HCT116 (cell line): ENCODE measurements around the gene SPATA19. TPM values are rescaled to one million over a fixed set of nuclear protein-coding genes. Genes with fewer than 3 reads are reported as not detected.

Experiments
- ATAC-seq: fragments of 200-7000 bp; cut with Tn5 transposase; 2 replicates; pipeline ENCODE4 v1.9.1; 2020; ENCODE audit warnings: mild to moderate bottlenecking, moderate library complexity
- BruUV-seq: library from RNA; stranded (reverse); fragments of 400-500 nt; replicated peaks from 2 replicates; lab custom pipeline; 2021; lab: Mats Ljungman, UMichigan
- CTCF ChIA-PET: fragments of 300-600 bp; sonication (Branson Sonifier 250); formaldehyde crosslinking; loops from one replicate; lab custom pipeline; 2021; ENCODE audit warnings: antibody characterized with exemption; lab: Charles Lee
- POLR2A ChIA-PET: fragments of 300-600, 350-600 bp; sonication (Branson Sonifier 250); formaldehyde crosslinking; loops from one replicate; lab custom pipeline; 2021; ENCODE audit warnings: antibody characterized with exemption; lab: Charles Lee
- RAD21 ChIA-PET, 2 experiments: fragments of 300-600 bp; sonication (Branson Sonifier 250); formaldehyde crosslinking; loops; one replicate each; lab custom pipeline; 2023; ENCODE audit warnings: low total read pairs in 2 of 2; ENCODE audit not compliant: uncharacterized antibody in 2 of 2, unreplicated experiment in 2 of 2, low non-redundant PET in 1 of 2; lab: Charles Lee
- DNase-seq: peaks from one replicate; pipeline ENCODE4 v3.0.0-alpha.2; 2010; ENCODE audit warnings: low read depth, low spot score
- H2AFZ ChIP-seq: fragments of 200-600 bp; shearing (Covaris generic), sonication (generic); 2 replicates; pipeline ENCODE4 v1.6.1; 2017; ENCODE audit warnings: low read depth, mixed run types, mixed read lengths, antibody characterized with exemption, low read length; ENCODE audit not compliant: poor library complexity, severe bottlenecking
- H3K27ac ChIP-seq: 2 replicates; pipeline ENCODE4 v1.5.1; 2012; ENCODE audit warnings: low read depth, low read length
- H3K27me3 ChIP-seq: fragments of 200-600 bp; sonication (generic); 2 replicates; pipeline ENCODE4 v1.6.1; 2016; ENCODE audit warnings: mixed run types, low read length, mixed read lengths; ENCODE audit not compliant: insufficient read depth
- H3K36me3 ChIP-seq, 2 experiments: fragments of 200-500 bp in 1 of 2; fragments of 200-600 bp in 1 of 2; sonication (Bioruptor generic) in 1 of 2; sonication (generic) in 1 of 2; 2 replicates each; pipeline versions ENCODE4 v1.5.1 to v1.6.1; 2014 to 2016; ENCODE audit warnings: low read length in 2 of 2, inconsistent platforms in 1 of 2, mixed read lengths in 1 of 2, mixed run types in 1 of 2; ENCODE audit not compliant: insufficient read depth in 2 of 2, control insufficient read depth in 1 of 2
- H3K4me1 ChIP-seq, 2 experiments: fragments of 200-600 bp in 1 of 2; sonication (generic) in 1 of 2; 2 replicates each; pipeline versions ENCODE4 v1.5.1 to v1.6.1; 2012 to 2017; ENCODE audit warnings: low read length in 2 of 2, inconsistent platforms in 1 of 2, mild to moderate bottlenecking in 1 of 2, mixed read lengths in 1 of 2, mixed run types in 1 of 2, moderate library complexity in 1 of 2; ENCODE audit not compliant: insufficient read depth in 2 of 2, control insufficient read depth in 1 of 2
- H3K4me2 ChIP-seq: fragments of 200-600 bp; sonication (generic); 2 replicates; pipeline ENCODE4 v1.6.1; 2017; ENCODE audit warnings: mixed run types, low read length, mixed read lengths
- H3K4me3 ChIP-seq, 2 experiments: fragments of 200-600 bp in 1 of 2; sonication (generic) in 1 of 2; replicated peaks in 1 of 2; 2 replicates each; pipeline ENCODE4 v1.5.1; 2011 to 2016; ENCODE audit warnings: low read length in 2 of 2, control low read depth in 1 of 2, low read depth in 1 of 2, mild to moderate bottlenecking in 1 of 2, mixed read lengths in 1 of 2, mixed run types in 1 of 2
- H3K79me2 ChIP-seq: fragments of 200-600 bp; sonication (generic); 2 replicates; pipeline ENCODE4 v1.6.1; 2017; ENCODE audit warnings: mild to moderate bottlenecking, mixed run types, low read length, moderate library complexity, mixed read lengths; ENCODE audit not compliant: insufficient read depth
- H3K9ac ChIP-seq: fragments of 200-600 bp; sonication (generic); 2 replicates; pipeline ENCODE4 v1.6.1; 2016; ENCODE audit warnings: low read length, mixed read lengths
- H3K9me2 ChIP-seq: fragments of 200-600 bp; sonication (generic), shearing (Covaris generic); 2 replicates; pipeline ENCODE4 v1.6.1; 2017; ENCODE audit warnings: mixed run types, mild to moderate bottlenecking, moderate library complexity; ENCODE audit not compliant: insufficient read depth
- H3K9me3 ChIP-seq, 2 experiments: fragments of 200-500 bp in 1 of 2; fragments of 200-600 bp in 1 of 2; sonication (Bioruptor generic) in 1 of 2; sonication (generic) in 1 of 2; 2 replicates each; pipeline ENCODE4 v1.6.1; 2014 to 2017; ENCODE audit warnings: low read length in 2 of 2, mixed read lengths in 2 of 2, inconsistent platforms in 1 of 2, low read depth in 1 of 2, mild to moderate bottlenecking in 1 of 2, mixed run types in 1 of 2, moderate library complexity in 1 of 2; ENCODE audit not compliant: control insufficient read depth in 1 of 2, insufficient read depth in 1 of 2
- H4K20me1 ChIP-seq: fragments of 200-600 bp; sonication (generic), shearing (Covaris generic); 2 replicates; pipeline ENCODE4 v1.6.1; 2017; ENCODE audit warnings: mixed run types, mild to moderate bottlenecking, moderate library complexity; ENCODE audit not compliant: insufficient read depth
- ATF3 ChIP-seq: IDR thresholded peaks from 2 replicates; pipeline ENCODE4 v1.6.1; 2012
- CBX3 ChIP-seq: IDR thresholded peaks from 2 replicates; pipeline ENCODE4 v1.6.1; 2012; ENCODE audit warnings: low read depth
- ELF1 ChIP-seq: IDR thresholded peaks from 2 replicates; pipeline ENCODE4 v1.6.1; 2012; ENCODE audit warnings: low read depth, borderline replicate concordance
- EZH2 ChIP-seq: fragments of 200-600 bp; sonication (generic); IDR thresholded peaks from 2 replicates; pipeline ENCODE4 v1.6.1; 2017; ENCODE audit warnings: antibody characterized with exemption, mixed run types
- EZH2phosphoT487 ChIP-seq: fragments of 200-600 bp; IDR thresholded peaks from 2 replicates; pipeline ENCODE4 v1.6.1; 2018; ENCODE audit warnings: antibody characterized with exemption, borderline replicate concordance
- FOSL1 ChIP-seq: IDR thresholded peaks from 2 replicates; pipeline ENCODE4 v1.6.1; 2012; ENCODE audit warnings: low read depth
- JUND ChIP-seq: IDR thresholded peaks from 2 replicates; pipeline ENCODE4 v1.6.1; 2012
- POLR2AphosphoS5 ChIP-seq: IDR thresholded peaks from 2 replicates; pipeline ENCODE4 v1.6.1; 2011; ENCODE audit warnings: mild to moderate bottlenecking, low read depth, low read length, moderate library complexity
- TCF7L2 ChIP-seq: IDR thresholded peaks from 2 replicates; pipeline ENCODE4 v1.7.0; 2011; ENCODE audit warnings: borderline replicate concordance, inconsistent platforms; ENCODE audit not compliant: insufficient read depth, insufficient read length; ENCODE audit errors: extremely low read depth
- intact Hi-C: fragments of 100-400 bp; cut with micrococcal nuclease; formaldehyde crosslinking; loops from 2 replicates; pipeline ENCODE4 v1.10.0; 2022
- total RNA-seq: library from RNA; stranded (reverse); gene quantifications from one replicate; pipeline ENCODE4 v1.2.1, GENCODE V29; 2021; ENCODE audit not compliant: unreplicated experiment
- TF ChIP-seq, protein P1 (sequence below): IDR thresholded peaks from 2 replicates; pipeline ENCODE4 v1.6.1; 2011; ENCODE audit warnings: mild to moderate bottlenecking, low read length, moderate library complexity; ENCODE audit not compliant: insufficient replicate concordance; ENCODE audit errors: extremely low read depth

Gene SPATA19
- total RNA-seq, 1 experiment from 2014 or later, result not detected

DNA sequence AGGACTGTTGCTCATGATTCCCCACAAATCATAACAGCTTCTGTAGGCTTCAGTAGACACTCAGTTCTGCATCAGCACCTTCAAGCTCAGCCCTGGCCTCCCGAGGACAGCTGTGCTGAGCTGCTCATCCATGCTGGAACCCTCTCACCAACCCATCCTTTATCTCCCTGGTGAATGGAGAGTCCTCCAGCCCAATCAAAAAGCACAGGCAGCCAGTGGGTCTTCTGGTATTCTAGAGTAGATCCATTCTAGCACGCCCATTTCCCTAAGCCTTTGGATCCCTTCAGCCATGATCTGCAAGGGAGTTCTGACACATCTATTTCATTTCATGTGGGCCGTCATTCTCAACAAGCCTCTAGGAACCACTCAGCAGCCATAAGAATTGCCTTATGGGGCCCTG, 44.6 kb upstream of the SPATA19 start:
- BruUV-seq, result no TSS peak
- no peaks in the 10 kb centered on the region for H4K20me1 ChIP-seq

DNA sequence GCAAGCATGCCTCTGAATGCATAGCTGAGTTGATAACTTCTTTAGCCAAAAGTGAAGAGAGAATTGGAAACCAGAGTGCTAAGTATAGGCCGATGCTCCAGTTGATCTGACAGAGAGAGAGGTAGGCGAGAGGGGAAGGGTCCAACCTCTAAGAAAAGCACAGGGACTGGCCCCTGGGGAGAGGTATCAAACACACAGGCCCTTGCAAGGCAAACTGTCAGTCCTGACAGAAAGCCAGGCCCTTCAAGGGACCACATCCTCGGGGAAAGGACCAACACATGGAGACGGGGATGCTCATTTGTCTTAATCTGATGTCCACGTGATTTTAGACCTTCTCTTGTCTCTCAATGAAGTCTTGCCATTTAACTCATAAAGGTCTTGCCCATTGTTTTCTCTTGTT, 43.9 kb upstream of the SPATA19 start:
- H3K27me3 ChIP-seq, result peaks cover 37% of the 10 kb centered on the region
- ATAC-seq (no peak), DNase-seq (no peak)
- H3K4me3 ChIP-seq, result no peak overlapping the region
- H4K20me1 ChIP-seq, result no peaks in the 10 kb centered on the region
- H3K4me1 ChIP-seq, result no peaks in the 10 kb centered on the region
- CTCF ChIA-PET, result no interaction called here
- H3K79me2 ChIP-seq, result no peaks in the 10 kb centered on the region
- H3K9me3 ChIP-seq, result no peaks in the 10 kb centered on the region
- H3K9ac ChIP-seq, result no peak overlapping the region
- no peak overlapping the region for H3K4me2 ChIP-seq
- RAD21 ChIA-PET, result no interaction called here
- no TSS peak for BruUV-seq
- intact Hi-C loops, result no loop called here
- no peaks in the 10 kb centered on the region for H3K36me3 ChIP-seq
- no peaks in the 10 kb centered on the region for H3K9me2 ChIP-seq
- H2AFZ ChIP-seq, result no peak overlapping the region
- TF ChIP-seq, protein P1, sequence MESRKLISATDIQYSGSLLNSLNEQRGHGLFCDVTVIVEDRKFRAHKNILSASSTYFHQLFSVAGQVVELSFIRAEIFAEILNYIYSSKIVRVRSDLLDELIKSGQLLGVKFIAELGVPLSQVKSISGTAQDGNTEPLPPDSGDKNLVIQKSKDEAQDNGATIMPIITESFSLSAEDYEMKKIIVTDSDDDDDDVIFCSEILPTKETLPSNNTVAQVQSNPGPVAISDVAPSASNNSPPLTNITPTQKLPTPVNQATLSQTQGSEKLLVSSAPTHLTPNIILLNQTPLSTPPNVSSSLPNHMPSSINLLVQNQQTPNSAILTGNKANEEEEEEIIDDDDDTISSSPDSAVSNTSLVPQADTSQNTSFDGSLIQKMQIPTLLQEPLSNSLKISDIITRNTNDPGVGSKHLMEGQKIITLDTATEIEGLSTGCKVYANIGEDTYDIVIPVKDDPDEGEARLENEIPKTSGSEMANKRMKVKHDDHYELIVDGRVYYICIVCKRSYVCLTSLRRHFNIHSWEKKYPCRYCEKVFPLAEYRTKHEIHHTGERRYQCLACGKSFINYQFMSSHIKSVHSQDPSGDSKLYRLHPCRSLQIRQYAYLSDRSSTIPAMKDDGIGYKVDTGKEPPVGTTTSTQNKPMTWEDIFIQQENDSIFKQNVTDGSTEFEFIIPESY, result no peak
- POLR2A ChIA-PET, result no interaction called here
- no peak overlapping the region for H3K27ac ChIP-seq

More for the DNA sequence above, 44.6 kb upstream of the SPATA19 start:
- Histone ChIP-seq H3K9me2 (no peaks in the 10 kb centered on the region), H3K4me1 (no peaks in the 10 kb centered on the region), H3K27ac (no peak overlapping the region), H3K79me2 (no peaks in the 10 kb centered on the region), H3K4me2 (no peak overlapping the region), H3K27me3 (peaks cover 37% of the 10 kb centered on the region), H3K36me3 (no peaks in the 10 kb centered on the region), H3K9ac (no peak overlapping the region), H3K9me3 (no peaks in the 10 kb centered on the region), H3K4me3 (no peak overlapping the region), H2AFZ (no peak overlapping the region)
- CTCF ChIA-PET, result no interaction called here
- ATAC-seq (no peak), DNase-seq (no peak)
- TF ChIP-seq JUND (no peak), ELF1 (no peak), CBX3 (no peak), FOSL1 (no peak), TCF7L2 (no peak), EZH2phosphoT487 (no peak), ATF3 (no peak), POLR2AphosphoS5 (no peak), EZH2 (no peak)
- TF ChIP-seq, protein P1, result no peak
- intact Hi-C loops, result no loop called here
- RAD21 ChIA-PET, result no interaction called here
- POLR2A ChIA-PET, result no interaction called here
